GM18517 (cell line): ENCODE measurements around the gene ZBTB47.

ENCODE experiments used
- ATAC-seq: cut with Tn5 transposase; IDR thresholded peaks from one replicate; pipeline ENCODE4 v1.9.1; 2021; ENCODE audit warnings: mild to moderate bottlenecking, moderate library complexity; ENCODE audit not compliant: unreplicated experiment

The ZBTB47 gene

GRCh38 chr3:42664438-42664803 lies 10.9 kb downstream of the ZBTB47 start:
- no peak for ATAC-seq

DNA sequence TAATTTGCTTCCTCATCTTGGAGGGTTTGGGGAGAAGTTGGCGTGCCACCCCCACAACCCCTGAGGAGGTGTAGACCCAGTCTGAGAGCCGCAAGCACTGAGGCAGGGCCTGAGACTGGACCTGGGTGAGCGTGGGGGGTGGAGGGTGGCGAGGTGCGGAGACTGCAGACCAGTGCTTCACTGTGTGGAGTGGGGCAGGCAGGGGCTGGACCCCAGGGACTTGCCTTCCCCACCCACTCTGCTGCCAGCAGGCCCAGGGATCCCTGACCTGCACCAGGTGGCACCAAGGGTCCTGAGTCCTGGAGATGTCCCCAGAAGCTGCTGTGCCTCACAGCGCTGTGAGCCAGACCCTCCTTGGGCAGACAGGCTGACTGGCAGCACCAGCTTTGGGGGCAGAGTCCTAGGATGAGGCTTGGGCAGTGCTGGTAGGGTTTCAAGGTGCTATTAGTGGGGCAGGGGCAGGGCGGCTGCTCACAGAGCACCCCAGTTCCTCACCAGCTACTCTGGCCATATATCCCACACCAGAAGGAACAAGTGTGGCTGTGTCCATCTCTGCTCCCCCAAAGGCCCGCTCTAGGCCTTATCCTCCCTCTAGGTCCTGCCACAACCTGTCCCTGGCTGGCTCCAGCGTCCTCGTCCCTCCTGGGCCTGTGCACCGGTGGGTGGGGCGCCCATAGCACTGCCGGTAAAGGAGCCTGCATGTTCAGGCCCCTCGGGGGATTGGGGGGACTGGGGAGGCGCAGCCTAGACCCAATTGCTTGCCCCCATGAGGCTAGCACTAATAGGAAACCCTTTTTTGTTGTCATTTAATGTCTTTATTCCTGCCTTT lies 11.8 kb downstream of the ZBTB47 start:
- ATAC-seq: no peak

DNA sequence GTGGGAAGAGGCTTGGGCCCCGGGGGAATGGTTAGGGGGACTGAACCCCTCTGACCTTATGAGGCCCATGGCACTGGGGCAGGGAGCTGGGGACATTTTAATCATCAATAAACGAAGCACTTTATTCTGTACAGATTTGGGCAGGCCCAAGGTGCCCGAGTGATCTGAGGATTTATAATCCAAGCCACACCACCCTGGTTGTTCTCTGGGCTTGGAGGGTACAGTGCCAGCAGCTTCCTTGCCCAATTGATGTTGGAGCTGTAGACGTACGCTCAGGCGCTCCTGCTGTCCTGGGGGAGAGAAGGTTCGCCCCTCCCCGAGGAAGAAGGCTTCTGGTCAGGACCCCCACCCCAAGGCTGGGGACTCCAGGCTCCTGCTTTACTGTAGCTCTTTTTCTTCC lies 12.5 kb downstream of the ZBTB47 start:
- no peak for ATAC-seq

GRCh38 chr3:42666577-42666998 lies 13.1 kb downstream of the ZBTB47 start:
- ATAC-seq: no peak

GRCh38 chr3:42667096-42667522 lies 13.6 kb downstream of the ZBTB47 start:
- ATAC-seq: no peak

DNA sequence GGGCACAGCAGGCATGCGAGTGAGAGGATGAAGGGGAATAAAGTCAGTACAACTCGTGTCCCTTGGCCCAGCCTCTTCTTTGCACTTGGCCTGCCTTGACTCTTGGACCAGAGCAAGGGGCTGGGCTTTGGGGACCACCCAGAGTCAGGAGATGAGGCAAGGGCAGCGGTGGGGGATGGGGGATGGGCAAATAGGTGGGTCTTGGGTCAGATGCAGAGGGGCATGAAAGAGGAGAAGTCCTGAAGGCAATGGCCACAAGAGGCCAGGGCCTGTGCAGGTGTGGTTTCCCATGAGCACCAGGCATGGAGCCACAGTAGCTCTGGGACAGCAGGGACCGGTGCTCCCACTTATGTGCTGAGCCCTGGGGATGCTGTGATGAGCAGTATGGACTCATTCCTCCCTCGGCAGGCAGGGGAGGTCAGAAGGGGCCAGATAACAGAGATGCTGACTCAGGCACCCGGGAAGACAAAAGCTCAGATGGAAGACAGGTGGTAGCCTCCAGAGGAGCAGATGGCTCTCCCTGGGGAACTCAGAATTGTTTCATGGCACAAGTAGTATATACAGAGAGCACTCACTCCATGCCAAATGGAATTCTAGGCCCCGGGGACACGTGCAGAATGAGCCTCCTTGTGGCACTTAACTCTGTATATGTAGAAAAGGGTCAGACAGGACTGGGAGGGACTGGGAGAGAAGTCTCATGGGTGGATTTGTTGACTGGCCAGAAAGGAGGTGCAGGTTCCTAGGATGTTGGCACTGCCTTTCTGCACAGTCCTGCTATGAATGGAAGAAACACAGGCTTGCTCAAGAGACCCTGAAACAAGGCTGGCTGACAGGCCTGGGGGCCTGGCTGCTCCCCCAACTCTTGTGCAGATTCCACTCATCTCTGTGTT lies 14.3 kb downstream of the ZBTB47 start:
- ATAC-seq: no peak

- no peak for ATAC-seq
These were observed 14.9 kb downstream of the ZBTB47 start for GRCh38 chr3:42668413-42668760.

DNA sequence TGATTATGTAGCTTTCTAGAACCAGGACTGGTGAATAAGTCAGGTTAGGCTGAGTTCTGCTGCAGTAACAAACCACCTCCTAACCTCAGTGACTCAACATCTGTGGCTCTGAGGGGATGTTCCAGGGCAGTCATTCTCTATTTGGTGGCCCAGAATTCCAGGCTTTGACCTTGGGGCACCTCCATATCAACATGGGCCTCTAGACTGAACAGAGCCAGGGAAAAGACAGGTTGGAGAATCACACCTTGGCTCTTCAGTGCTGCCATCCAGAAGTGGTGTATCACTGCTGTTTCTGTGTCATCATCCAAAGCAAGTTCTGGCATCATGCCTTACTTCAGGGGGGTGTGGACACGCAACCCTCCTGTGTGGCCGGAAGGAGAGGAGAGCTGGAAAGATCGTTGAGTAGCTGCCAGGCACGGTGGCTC lies 15.3 kb downstream of the ZBTB47 start:
- ATAC-seq: no peak

GRCh38 chr3:42670051-42670576 lies 16.6 kb downstream of the ZBTB47 start:
- no peak for ATAC-seq

DNA sequence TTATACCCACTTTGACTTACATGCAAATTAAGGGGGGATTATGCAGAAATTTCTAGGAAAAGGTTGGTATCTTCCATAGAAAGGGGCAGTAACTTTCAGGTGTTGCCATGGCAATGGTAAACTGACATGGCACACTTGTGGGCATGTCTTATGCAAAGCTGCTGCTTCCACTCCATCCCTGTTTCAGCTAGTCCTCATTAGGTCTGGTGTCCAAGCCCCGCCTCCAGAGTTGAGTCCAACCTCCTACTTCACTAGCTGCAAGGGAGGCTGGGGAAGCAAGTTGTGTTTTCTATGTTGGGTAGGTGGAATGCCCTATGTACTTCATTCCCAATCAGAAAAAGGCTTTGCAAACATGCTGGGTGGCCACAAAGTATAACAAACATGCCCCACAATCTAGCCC lies 17.2 kb downstream of the ZBTB47 start:
- no peak for ATAC-seq

GRCh38 chr3:42672515-42672914 lies 19.0 kb downstream of the ZBTB47 start:
- no peak for ATAC-seq

- no peak for ATAC-seq
These were observed 19.6 kb downstream of the ZBTB47 start for GRCh38 chr3:42673082-42673481.

- ATAC-seq: no peak
These were observed 20.6 kb downstream of the ZBTB47 start for GRCh38 chr3:42674146-42674545.

DNA sequence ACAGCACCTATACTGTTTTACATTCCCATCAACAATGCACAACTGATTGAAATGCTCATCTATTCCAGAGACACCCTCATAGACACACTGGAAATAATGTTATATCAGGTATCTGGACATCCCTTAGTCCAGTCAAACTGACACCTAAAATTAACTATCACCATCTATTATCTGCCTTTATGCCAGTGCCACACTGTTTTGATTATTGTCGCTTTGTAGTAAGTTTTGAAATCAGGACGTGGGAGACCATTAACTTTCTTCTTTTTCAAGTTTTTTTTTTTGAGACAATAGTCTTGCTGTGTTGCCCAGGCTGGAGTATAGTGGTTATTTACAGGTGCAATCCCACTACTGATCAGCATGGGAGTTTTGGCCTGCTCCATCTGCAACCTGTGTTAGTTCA lies 22.4 kb downstream of the ZBTB47 start:
- no peak for ATAC-seq

DNA sequence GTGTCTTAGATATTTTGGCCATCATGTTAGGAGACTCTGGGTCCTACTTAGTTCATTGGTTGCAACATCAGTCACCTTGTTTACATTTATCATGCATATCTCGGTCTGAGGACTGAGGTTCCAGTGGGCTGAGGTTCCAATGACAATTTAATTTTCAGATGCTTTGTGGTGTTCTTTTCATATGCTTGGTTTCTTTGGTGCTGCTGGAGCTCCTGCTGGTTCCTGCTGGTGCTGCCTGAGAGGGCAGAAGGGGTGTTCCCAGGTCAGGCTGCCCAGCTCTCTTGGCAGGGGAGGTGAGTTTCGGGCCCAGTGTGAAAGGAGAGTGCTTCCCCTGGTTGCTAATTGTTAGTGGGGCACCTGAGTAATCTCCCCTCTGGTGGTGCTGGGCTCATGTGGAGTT lies 24.9 kb downstream of the ZBTB47 start:
- ATAC-seq: no peak

GRCh38 chr3:42680271-42680670 lies 26.8 kb downstream of the ZBTB47 start:
- ATAC-seq: no peak

DNA sequence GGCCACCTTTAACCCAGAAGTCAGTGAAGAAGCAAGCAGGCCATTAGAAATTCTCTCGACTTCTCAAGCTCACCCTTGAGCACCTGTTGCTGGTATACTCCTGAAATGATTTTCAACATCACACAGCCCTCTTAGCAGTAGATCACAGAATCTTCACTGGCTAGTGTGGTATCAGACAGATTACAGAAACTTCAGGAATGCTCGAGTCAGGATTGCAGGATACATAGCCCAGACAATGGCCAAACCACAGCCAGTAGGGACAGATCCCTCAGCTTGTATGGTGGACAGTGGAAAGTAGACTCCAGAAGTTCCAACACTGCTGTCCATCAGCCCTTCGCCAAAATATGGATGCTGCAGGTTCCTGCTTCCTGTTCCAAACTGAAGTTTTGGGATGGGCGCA lies 27.3 kb downstream of the ZBTB47 start:
- ATAC-seq: no peak

DNA sequence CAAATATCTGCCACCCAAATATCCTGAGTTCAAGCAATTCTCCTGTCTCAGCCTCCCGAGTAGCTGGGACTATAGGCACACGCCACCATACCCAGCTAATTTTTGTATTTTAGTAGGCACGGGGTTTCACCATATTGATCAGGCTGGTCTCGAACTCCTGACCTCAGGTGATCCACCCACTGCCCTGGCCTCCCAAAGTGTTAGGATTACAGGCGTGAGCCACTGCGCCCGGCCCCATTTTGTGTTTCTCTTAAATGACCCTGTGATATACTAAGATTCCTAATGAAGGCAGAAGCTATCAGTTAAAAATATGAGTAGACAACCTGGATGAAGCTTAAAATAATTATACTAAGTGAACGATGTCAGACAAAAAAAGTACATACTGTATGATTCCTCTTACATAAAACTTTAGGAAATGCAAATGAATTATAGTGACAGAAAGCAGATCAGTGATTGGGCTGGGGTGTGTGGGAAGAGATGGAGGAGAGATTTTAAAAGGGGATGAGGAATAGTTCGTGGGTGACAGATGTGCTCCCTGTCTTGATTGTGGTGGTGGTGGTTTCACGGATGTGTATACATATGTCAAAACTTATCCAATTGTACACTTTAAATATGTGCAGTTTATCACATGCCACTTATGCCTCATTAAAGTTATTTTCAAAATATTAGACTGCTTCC lies 28.0 kb downstream of the ZBTB47 start:
- no peak for ATAC-seq

GRCh38 chr3:42682301-42683070 lies 29.0 kb downstream of the ZBTB47 start:
- no peak for ATAC-seq

DNA sequence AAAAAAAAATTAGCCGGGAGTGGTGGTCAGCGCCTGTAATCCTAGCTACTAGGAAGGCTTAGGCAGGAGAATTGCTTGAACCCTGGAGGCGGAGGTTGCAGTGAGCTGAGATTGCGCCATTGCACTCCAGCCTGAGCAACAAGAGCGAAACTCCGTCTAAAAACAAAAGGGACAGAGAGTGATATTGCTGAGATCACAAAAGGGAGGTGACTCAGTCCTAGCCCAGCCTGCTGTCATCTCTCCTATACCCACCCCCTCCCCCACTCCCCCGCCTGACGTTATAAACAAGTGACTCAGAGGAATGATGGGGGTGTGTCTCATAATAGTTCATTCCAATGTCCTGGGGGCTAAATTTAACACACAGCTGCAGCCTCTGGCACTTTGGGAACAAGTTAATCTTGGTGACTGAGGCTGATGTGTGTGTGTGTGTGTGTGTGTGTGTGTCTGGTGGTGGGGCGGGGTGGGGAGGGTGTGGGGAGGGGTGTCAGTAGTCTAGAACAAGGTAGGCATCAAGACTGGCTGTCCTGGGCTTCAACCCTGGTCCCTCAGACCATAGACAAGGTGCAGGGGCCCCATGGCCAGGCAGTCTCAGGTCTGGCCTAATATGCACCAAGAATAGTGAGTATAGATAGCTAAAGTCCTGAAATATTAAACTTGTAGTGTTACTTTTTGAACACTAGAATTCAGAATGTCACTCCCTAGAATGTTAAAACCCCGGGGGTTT lies 30.5 kb downstream of the ZBTB47 start:
- ATAC-seq: no peak
